Mononuclear cell (primary cell): ENCODE measurements around the gene PLA2G15. TPM values are rescaled to one million over a fixed set of nuclear protein-coding genes. Genes with fewer than 3 reads are reported as not detected.

ENCODE experiments used
- H3K27me3 ChIP-seq: 2 replicates; pipeline ENCODE4 v1.6.0; 2011; ENCODE audit warnings: low read length, control low read depth; ENCODE audit not compliant: insufficient read depth
- H3K4me1 ChIP-seq: 2 replicates; pipeline ENCODE4 v1.5.1; 2011; ENCODE audit warnings: mild to moderate bottlenecking, low read length, control low read depth; ENCODE audit not compliant: insufficient read depth
- H3K4me3 ChIP-seq: 2 replicates; pipeline ENCODE4 v1.5.1; 2011; ENCODE audit warnings: mild to moderate bottlenecking, low read length, moderate library complexity
- H3K9me3 ChIP-seq: 2 replicates; pipeline ENCODE4 v1.5.1; 2011; ENCODE audit warnings: low read depth, mild to moderate bottlenecking, control low read depth, low read length
- total RNA-seq: library from RNA; depleted of rRNA; stranded (reverse); fragments of >200 nt; gene quantifications from one replicate; pipeline ENCODE4 v1.2.3, GENCODE V29; 2012

PLA2G15 gene
- total RNA-seq, 1 donor, result 10.1 TPM

- peaks cover 69% of the 10 kb centered on the region for H3K4me1 ChIP-seq
- no peaks in the 10 kb centered on the region for H3K9me3 ChIP-seq
- H3K27me3 ChIP-seq, result no peaks in the 10 kb centered on the region
- no peak overlapping the region for H3K4me3 ChIP-seq
Measured at GRCh38 chr16:68274441-68274840, 29.3 kb downstream of the PLA2G15 start.

- Histone ChIP-seq H3K9me3 (no peaks in the 10 kb centered on the region), H3K27me3 (no peaks in the 10 kb centered on the region), H3K4me1 (peaks cover 73% of the 10 kb centered on the region), H3K4me3 (no peak overlapping the region)
Measured at GRCh38 chr16:68275611-68276191, 30.5 kb downstream of the PLA2G15 start.

GRCh38 chr16:68276223-68276622, 31.1 kb downstream of the PLA2G15 start:
- Histone ChIP-seq H3K9me3 (no peaks in the 10 kb centered on the region), H3K4me1 (peaks cover 77% of the 10 kb centered on the region), H3K27me3 (no peaks in the 10 kb centered on the region), H3K4me3 (no peak overlapping the region)

- Histone ChIP-seq H3K4me3 (no peak overlapping the region), H3K27me3 (no peaks in the 10 kb centered on the region), H3K9me3 (no peaks in the 10 kb centered on the region), H3K4me1 (peaks cover 77% of the 10 kb centered on the region)
Measured at GRCh38 chr16:68279726-68280558, 34.8 kb downstream of the PLA2G15 start.

- H3K27me3 ChIP-seq, result no peaks in the 10 kb centered on the region
- H3K4me3 ChIP-seq, result no peak overlapping the region
- no peaks in the 10 kb centered on the region for H3K9me3 ChIP-seq
- H3K4me1 ChIP-seq, result peaks cover 77% of the 10 kb centered on the region
Measured at GRCh38 chr16:68281368-68282063, 36.3 kb downstream of the PLA2G15 start.

GRCh38 chr16:68282064-68282452, 36.9 kb downstream of the PLA2G15 start:
- H3K4me3 ChIP-seq, result no peak overlapping the region

GRCh38 chr16:68283346-68283745, 38.2 kb downstream of the PLA2G15 start:
- H3K4me3 ChIP-seq, result no peak overlapping the region
- H3K4me1 ChIP-seq, result peaks cover 90% of the 10 kb centered on the region
- no peaks in the 10 kb centered on the region for H3K27me3 ChIP-seq
- H3K9me3 ChIP-seq, result no peaks in the 10 kb centered on the region

More at GRCh38 chr16:68282064-68282452, 36.9 kb downstream of the PLA2G15 start:
- Histone ChIP-seq H3K4me1 (peaks cover 77% of the 10 kb centered on the region), H3K9me3 (no peaks in the 10 kb centered on the region), H3K27me3 (no peaks in the 10 kb centered on the region)

GRCh38 chr16:68283801-68284598, 38.8 kb downstream of the PLA2G15 start:
- H3K4me1 ChIP-seq, result peaks cover 97% of the 10 kb centered on the region
- no peaks in the 10 kb centered on the region for H3K9me3 ChIP-seq
- no peak overlapping the region for H3K4me3 ChIP-seq
- no peaks in the 10 kb centered on the region for H3K27me3 ChIP-seq

GRCh38 chr16:68284847-68285246, 39.7 kb downstream of the PLA2G15 start:
- no peak overlapping the region for H3K4me3 ChIP-seq
- no peaks in the 10 kb centered on the region for H3K9me3 ChIP-seq
- no peaks in the 10 kb centered on the region for H3K27me3 ChIP-seq
- H3K4me1 ChIP-seq, result peaks cover 100% of the 10 kb centered on the region

GRCh38 chr16:68285683-68286082, 40.5 kb downstream of the PLA2G15 start:
- no peaks in the 10 kb centered on the region for H3K27me3 ChIP-seq
- H3K9me3 ChIP-seq, result no peaks in the 10 kb centered on the region
- peaks cover 100% of the 10 kb centered on the region for H3K4me1 ChIP-seq
- no peak overlapping the region for H3K4me3 ChIP-seq

- H3K4me1 ChIP-seq, result peaks cover 100% of the 10 kb centered on the region
- no peaks in the 10 kb centered on the region for H3K27me3 ChIP-seq
- no peak overlapping the region for H3K4me3 ChIP-seq
- no peaks in the 10 kb centered on the region for H3K9me3 ChIP-seq
Measured at GRCh38 chr16:68286153-68287074, 41.2 kb downstream of the PLA2G15 start.

- Histone ChIP-seq H3K4me3 (no peak overlapping the region), H3K27me3 (no peaks in the 10 kb centered on the region), H3K9me3 (no peaks in the 10 kb centered on the region), H3K4me1 (peaks cover 99% of the 10 kb centered on the region)
Measured at GRCh38 chr16:68287276-68288251, 42.4 kb downstream of the PLA2G15 start.

- no peaks in the 10 kb centered on the region for H3K27me3 ChIP-seq
- H3K9me3 ChIP-seq, result no peaks in the 10 kb centered on the region
- H3K4me3 ChIP-seq, result no peak overlapping the region
- H3K4me1 ChIP-seq, result peaks cover 93% of the 10 kb centered on the region
Measured at GRCh38 chr16:68288252-68288650, 43.1 kb downstream of the PLA2G15 start.
